ENCODE results near the gene NR5A2. TPM values are rescaled to one million over a fixed set of nuclear protein-coding genes. Genes with fewer than 3 reads are reported as not detected.

The NR5A2 gene
- total RNA-seq, 1 donor from 2014 or later = 12.7 TPM

GRCh38 chr1:200150721-200151120 is 123.2 kb downstream of the NR5A2 start:
- DNase-seq (ENCODE audit: low spot score in 2 of 2) = no peak
- Histone ChIP-seq H3K27me3 (no peaks in the 10 kb centered on the region), H3K36me3 (no peaks in the 10 kb centered on the region), H3K4me1 (no peaks in the 10 kb centered on the region), H3K27ac (no peak overlapping the region), H3K9me3 (no peaks in the 10 kb centered on the region), H3K4me3 (no peak overlapping the region)
- intact Hi-C loops (cut with DNase I) = no loop called here
- TF ChIP-seq, protein P1, sequence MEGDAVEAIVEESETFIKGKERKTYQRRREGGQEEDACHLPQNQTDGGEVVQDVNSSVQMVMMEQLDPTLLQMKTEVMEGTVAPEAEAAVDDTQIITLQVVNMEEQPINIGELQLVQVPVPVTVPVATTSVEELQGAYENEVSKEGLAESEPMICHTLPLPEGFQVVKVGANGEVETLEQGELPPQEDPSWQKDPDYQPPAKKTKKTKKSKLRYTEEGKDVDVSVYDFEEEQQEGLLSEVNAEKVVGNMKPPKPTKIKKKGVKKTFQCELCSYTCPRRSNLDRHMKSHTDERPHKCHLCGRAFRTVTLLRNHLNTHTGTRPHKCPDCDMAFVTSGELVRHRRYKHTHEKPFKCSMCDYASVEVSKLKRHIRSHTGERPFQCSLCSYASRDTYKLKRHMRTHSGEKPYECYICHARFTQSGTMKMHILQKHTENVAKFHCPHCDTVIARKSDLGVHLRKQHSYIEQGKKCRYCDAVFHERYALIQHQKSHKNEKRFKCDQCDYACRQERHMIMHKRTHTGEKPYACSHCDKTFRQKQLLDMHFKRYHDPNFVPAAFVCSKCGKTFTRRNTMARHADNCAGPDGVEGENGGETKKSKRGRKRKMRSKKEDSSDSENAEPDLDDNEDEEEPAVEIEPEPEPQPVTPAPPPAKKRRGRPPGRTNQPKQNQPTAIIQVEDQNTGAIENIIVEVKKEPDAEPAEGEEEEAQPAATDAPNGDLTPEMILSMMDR (IDR thresholded peaks at IDR 0.05) = no peak

DNA sequence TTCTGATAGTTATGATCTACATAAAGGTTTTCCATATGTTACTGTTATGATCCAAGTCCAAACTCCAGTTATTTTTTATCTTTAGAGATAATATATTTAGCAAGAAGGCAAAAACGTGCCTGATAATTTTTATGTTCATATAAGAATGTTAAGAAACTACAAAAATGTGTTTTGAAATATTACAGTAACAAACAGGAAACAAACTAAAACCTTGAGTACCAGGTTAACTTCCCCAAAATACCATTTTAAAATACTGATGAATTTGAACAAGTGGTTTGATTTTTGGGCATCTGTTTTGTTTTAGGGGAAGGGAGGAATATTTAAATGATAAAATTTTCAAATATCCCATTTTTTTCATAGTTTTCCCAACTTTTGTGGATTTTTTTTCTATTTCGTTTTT is 124.8 kb downstream of the NR5A2 start:
- no peaks in the 10 kb centered on the region for H3K4me1 ChIP-seq
- intact Hi-C loops (cut with DNase I) = no loop called here

GRCh38 chr1:200153277-200154055 is 126.0 kb downstream of the NR5A2 start:
- TF ChIP-seq, protein P1 (IDR thresholded peaks at IDR 0.05) = no peak
- Histone ChIP-seq H3K36me3 (no peaks in the 10 kb centered on the region), H3K27me3 (no peaks in the 10 kb centered on the region), H3K9me3 (no peaks in the 10 kb centered on the region), H3K4me3 (no peak overlapping the region), H3K27ac (no peak overlapping the region), H3K4me1 (no peaks in the 10 kb centered on the region)
- intact Hi-C loops (cut with DNase I) = no loop called here
- no peak for DNase-seq (ENCODE audit: low spot score in 2 of 2)

More for the DNA sequence above, 124.8 kb downstream of the NR5A2 start:
- Histone ChIP-seq H3K27me3 (no peaks in the 10 kb centered on the region), H3K27ac (no peak overlapping the region), H3K4me3 (no peak overlapping the region), H3K36me3 (no peaks in the 10 kb centered on the region), H3K9me3 (no peaks in the 10 kb centered on the region)
- TF ChIP-seq, protein P1 (IDR thresholded peaks at IDR 0.05) = no peak
- no peak for DNase-seq (ENCODE audit: low spot score in 2 of 2)

GRCh38 chr1:200154069-200154767 is 126.7 kb downstream of the NR5A2 start:
- no peaks in the 10 kb centered on the region for H3K4me1 ChIP-seq
- H3K36me3 ChIP-seq = no peaks in the 10 kb centered on the region
- H3K9me3 ChIP-seq = no peaks in the 10 kb centered on the region
- no peak for DNase-seq (ENCODE audit: low spot score in 2 of 2)
- H3K27me3 ChIP-seq = no peaks in the 10 kb centered on the region
- intact Hi-C loops (cut with DNase I) = no loop called here
- H3K27ac ChIP-seq = no peak overlapping the region
- TF ChIP-seq, protein P1 (IDR thresholded peaks at IDR 0.05) = no peak
- no peak overlapping the region for H3K4me3 ChIP-seq

GRCh38 chr1:200157715-200158114 is 130.2 kb downstream of the NR5A2 start:
- no peak for DNase-seq (ENCODE audit: low spot score in 2 of 2)
- TF ChIP-seq, protein P1 (IDR thresholded peaks at IDR 0.05) = no peak
- no peak overlapping the region for H3K27ac ChIP-seq
- H3K9me3 ChIP-seq = no peaks in the 10 kb centered on the region
- no peak overlapping the region for H3K4me3 ChIP-seq
- H3K27me3 ChIP-seq = no peaks in the 10 kb centered on the region
- no peaks in the 10 kb centered on the region for H3K36me3 ChIP-seq
- no peaks in the 10 kb centered on the region for H3K4me1 ChIP-seq
- intact Hi-C loops (cut with DNase I) = no loop called here

Data from ascending aorta (tissue), 2 donors.